ENCODE results near the gene TMEM51. TPM values are rescaled to one million over a fixed set of nuclear protein-coding genes. Genes with fewer than 3 reads are reported as not detected.

TMEM51 gene
- total RNA-seq, 1 donor from 2014 or later, result 6.9 TPM

- Histone ChIP-seq H3K79me2 (ENCODE audit: insufficient read depth, low read length) (no peaks in the 10 kb centered on the region), H4K20me1 (ENCODE audit: insufficient read depth, low read length) (peaks cover 34% of the 10 kb centered on the region), H3K4me2 (ENCODE audit: low read length) (no peak overlapping the region), H3K4me3 (ENCODE audit: insufficient read depth, low read depth, low read length) (no peak overlapping the region), H3K27ac (ENCODE audit: low read depth, low read length) (no peak overlapping the region), H3K36me3 (ENCODE audit: insufficient read depth, low read length) (no peaks in the 10 kb centered on the region), H3K9me3 (ENCODE audit: insufficient read depth, low read depth, low read length) (no peaks in the 10 kb centered on the region), H3K4me1 (ENCODE audit: insufficient read depth, low read length) (peaks cover 11% of the 10 kb centered on the region), H3K9ac (ENCODE audit: low read length) (no peak overlapping the region), H3K27me3 (ENCODE audit: insufficient read depth, low read length) (no peaks in the 10 kb centered on the region), H2AFZ (ENCODE audit: low read depth, low read length) (no peak overlapping the region)
- no peak for TF ChIP-seq EZH2 (IDR thresholded peaks at IDR 0.05; ENCODE audit: insufficient read depth, low read length)
- TF ChIP-seq, protein P1, sequence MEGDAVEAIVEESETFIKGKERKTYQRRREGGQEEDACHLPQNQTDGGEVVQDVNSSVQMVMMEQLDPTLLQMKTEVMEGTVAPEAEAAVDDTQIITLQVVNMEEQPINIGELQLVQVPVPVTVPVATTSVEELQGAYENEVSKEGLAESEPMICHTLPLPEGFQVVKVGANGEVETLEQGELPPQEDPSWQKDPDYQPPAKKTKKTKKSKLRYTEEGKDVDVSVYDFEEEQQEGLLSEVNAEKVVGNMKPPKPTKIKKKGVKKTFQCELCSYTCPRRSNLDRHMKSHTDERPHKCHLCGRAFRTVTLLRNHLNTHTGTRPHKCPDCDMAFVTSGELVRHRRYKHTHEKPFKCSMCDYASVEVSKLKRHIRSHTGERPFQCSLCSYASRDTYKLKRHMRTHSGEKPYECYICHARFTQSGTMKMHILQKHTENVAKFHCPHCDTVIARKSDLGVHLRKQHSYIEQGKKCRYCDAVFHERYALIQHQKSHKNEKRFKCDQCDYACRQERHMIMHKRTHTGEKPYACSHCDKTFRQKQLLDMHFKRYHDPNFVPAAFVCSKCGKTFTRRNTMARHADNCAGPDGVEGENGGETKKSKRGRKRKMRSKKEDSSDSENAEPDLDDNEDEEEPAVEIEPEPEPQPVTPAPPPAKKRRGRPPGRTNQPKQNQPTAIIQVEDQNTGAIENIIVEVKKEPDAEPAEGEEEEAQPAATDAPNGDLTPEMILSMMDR (IDR thresholded peaks at IDR 0.05; ENCODE audit: insufficient read depth, low read depth, low read length), result no peak
- no peaks in the 10 kb centered on the region for H3K27me3 Mint-ChIP-seq (ENCODE audit: low read depth, unreplicated experiment)
- no peaks in the 10 kb centered on the region for H3K9me3 Mint-ChIP-seq (ENCODE audit: unreplicated experiment)
- no peak for DNase-seq (ENCODE audit: low read depth)
- peaks cover 2% of the 10 kb centered on the region for H3K36me3 Mint-ChIP-seq (ENCODE audit: low read depth, unreplicated experiment)
- FAIRE-seq, result no peak
- H3K4me1 Mint-ChIP-seq (ENCODE audit: low read depth, unreplicated experiment), result peaks cover 19% of the 10 kb centered on the region
- H3K27ac Mint-ChIP-seq (ENCODE audit: unreplicated experiment), result no peak overlapping the region
- no peak overlapping the region for H3K4me3 Mint-ChIP-seq (ENCODE audit: unreplicated experiment)
These were observed 45.1 kb downstream of the TMEM51 start for GRCh38 chr1:15198684-15199083.

DNA sequence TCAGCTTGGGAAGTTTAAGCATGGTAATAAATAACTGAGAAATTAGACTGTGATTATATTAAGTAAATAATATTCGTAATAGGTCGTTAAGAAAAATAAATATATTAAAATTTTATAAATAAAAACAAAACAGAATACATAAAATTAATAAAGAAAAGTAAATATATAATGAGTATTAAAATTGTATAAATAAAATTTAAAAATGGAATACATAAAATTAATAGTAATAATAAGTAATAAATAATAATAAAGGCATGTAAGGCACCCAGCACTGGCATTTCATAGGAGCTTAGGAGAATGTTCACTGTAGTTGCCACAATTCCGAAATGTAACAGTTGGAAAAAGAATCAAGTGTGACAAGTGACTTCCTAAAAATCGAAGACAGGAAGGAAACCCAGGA is 47.7 kb downstream of the TMEM51 start:
- Mint-ChIP-seq H3K9me3 (ENCODE audit: unreplicated experiment) (no peaks in the 10 kb centered on the region), H3K4me1 (ENCODE audit: low read depth, unreplicated experiment) (peaks cover 19% of the 10 kb centered on the region), H3K4me3 (ENCODE audit: unreplicated experiment) (no peak overlapping the region), H3K36me3 (ENCODE audit: low read depth, unreplicated experiment) (peaks cover 5% of the 10 kb centered on the region), H3K27me3 (ENCODE audit: low read depth, unreplicated experiment) (no peaks in the 10 kb centered on the region), H3K27ac (ENCODE audit: unreplicated experiment) (no peak overlapping the region)
- DNase-seq (ENCODE audit: low read depth) (no peak), FAIRE-seq (no peak)
- Histone ChIP-seq H2AFZ (ENCODE audit: low read depth, low read length) (no peak overlapping the region), H3K27ac (ENCODE audit: low read depth, low read length) (no peak overlapping the region), H3K4me3 (ENCODE audit: insufficient read depth, low read depth, low read length) (no peak overlapping the region), H3K27me3 (ENCODE audit: insufficient read depth, low read length) (peaks cover 5% of the 10 kb centered on the region), H3K79me2 (ENCODE audit: insufficient read depth, low read length) (no peaks in the 10 kb centered on the region), H3K9me3 (ENCODE audit: insufficient read depth, low read depth, low read length) (no peaks in the 10 kb centered on the region), H3K9ac (ENCODE audit: low read length) (no peak overlapping the region), H3K4me2 (ENCODE audit: low read length) (no peak overlapping the region), H3K4me1 (ENCODE audit: insufficient read depth, low read length) (peaks cover 11% of the 10 kb centered on the region), H3K36me3 (ENCODE audit: insufficient read depth, low read length) (no peaks in the 10 kb centered on the region), H4K20me1 (ENCODE audit: insufficient read depth, low read length) (peaks cover 47% of the 10 kb centered on the region)
- TF ChIP-seq, protein P1 (IDR thresholded peaks at IDR 0.05; ENCODE audit: insufficient read depth, low read depth, low read length), result no peak
- no peak for TF ChIP-seq EZH2 (IDR thresholded peaks at IDR 0.05; ENCODE audit: insufficient read depth, low read length)

DNA sequence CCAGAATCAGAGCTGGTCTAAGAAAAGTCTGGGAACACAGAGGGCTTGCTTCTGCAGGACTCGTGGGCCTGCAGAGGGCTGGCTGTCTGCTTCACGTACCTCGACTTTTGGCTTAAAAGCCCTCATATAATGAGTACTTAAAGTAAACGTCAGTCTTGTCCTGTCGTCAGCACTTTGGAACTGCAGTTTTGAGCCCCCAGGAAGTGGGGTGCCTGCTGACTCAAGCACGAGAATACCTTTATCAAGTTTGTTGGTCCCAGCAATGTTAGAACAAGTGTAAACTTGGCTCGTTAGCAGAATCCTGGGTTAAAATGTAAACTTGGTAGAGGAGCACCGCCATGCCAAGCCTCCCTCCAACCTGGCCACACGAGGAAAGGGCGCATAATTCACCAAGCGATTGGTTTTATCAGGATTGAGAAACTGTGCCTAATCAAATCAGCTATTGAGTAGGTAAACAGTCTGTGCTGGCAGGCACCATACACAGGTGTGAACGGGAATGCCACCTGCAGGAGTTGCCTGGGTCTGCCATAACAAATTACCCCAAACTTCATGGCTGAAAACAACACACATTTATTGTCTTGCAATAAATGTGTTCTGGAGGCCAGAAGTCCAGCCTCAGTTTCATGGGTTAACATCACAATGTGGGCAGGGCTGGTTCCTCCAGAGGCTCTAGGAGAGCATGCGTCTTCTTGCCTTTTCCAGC is 48.5 kb downstream of the TMEM51 start:
- H3K27me3 Mint-ChIP-seq (ENCODE audit: low read depth, unreplicated experiment), result no peaks in the 10 kb centered on the region
- Histone ChIP-seq H3K9me3 (ENCODE audit: insufficient read depth, low read depth, low read length) (no peaks in the 10 kb centered on the region), H3K4me2 (ENCODE audit: low read length) (no peak overlapping the region), H3K9ac (ENCODE audit: low read length) (no peak overlapping the region), H3K79me2 (ENCODE audit: insufficient read depth, low read length) (no peaks in the 10 kb centered on the region), H3K27me3 (ENCODE audit: insufficient read depth, low read length) (peaks cover 10% of the 10 kb centered on the region), H2AFZ (ENCODE audit: low read depth, low read length) (no peak overlapping the region), H3K36me3 (ENCODE audit: insufficient read depth, low read length) (no peaks in the 10 kb centered on the region), H3K4me3 (ENCODE audit: insufficient read depth, low read depth, low read length) (no peak overlapping the region), H3K4me1 (ENCODE audit: insufficient read depth, low read length) (peaks cover 15% of the 10 kb centered on the region), H4K20me1 (ENCODE audit: insufficient read depth, low read length) (peaks cover 54% of the 10 kb centered on the region), H3K27ac (ENCODE audit: low read depth, low read length) (no peak overlapping the region)
- peaks cover 26% of the 10 kb centered on the region for H3K4me1 Mint-ChIP-seq (ENCODE audit: low read depth, unreplicated experiment)
- peaks cover 5% of the 10 kb centered on the region for H3K36me3 Mint-ChIP-seq (ENCODE audit: low read depth, unreplicated experiment)
- FAIRE-seq, result no peak
- H3K27ac Mint-ChIP-seq (ENCODE audit: unreplicated experiment), result no peak overlapping the region
- no peaks in the 10 kb centered on the region for H3K9me3 Mint-ChIP-seq (ENCODE audit: unreplicated experiment)
- H3K4me3 Mint-ChIP-seq (ENCODE audit: unreplicated experiment), result no peak overlapping the region
- no peak for DNase-seq (ENCODE audit: low read depth)
- TF ChIP-seq EZH2 (IDR thresholded peaks at IDR 0.05; ENCODE audit: insufficient read depth, low read length), result no peak
- TF ChIP-seq, protein P1 (IDR thresholded peaks at IDR 0.05; ENCODE audit: insufficient read depth, low read depth, low read length), result no peak

Measured in astrocyte (in vitro differentiated cells and primary cell).